Peyer's patch (tissue), 4 donors: ENCODE data around the gene PRICKLE3.

Experiments used
- POLR2A ChIP-seq, 2 donors: fragments of 450-650 bp; IDR thresholded peaks; one replicate each; pipeline ENCODE4 v1.5.1; 2017; ENCODE audit warnings: antibody characterized with exemption in 2 of 2, mild to moderate bottlenecking in 2 of 2, moderate library complexity in 2 of 2
- TF ChIP-seq, protein P1 (sequence below), 6 experiments: fragments of 450-650 bp in 4 of 6; fragments of 200-600 bp in 2 of 6; sonication (generic) in 1 of 6; IDR thresholded peaks; one replicate each; pipeline ENCODE4 v1.5.1; 2017 to 2019; ENCODE audit warnings: antibody characterized with exemption in 6 of 6, mild to moderate bottlenecking in 3 of 6, moderate library complexity in 1 of 6

DNA sequence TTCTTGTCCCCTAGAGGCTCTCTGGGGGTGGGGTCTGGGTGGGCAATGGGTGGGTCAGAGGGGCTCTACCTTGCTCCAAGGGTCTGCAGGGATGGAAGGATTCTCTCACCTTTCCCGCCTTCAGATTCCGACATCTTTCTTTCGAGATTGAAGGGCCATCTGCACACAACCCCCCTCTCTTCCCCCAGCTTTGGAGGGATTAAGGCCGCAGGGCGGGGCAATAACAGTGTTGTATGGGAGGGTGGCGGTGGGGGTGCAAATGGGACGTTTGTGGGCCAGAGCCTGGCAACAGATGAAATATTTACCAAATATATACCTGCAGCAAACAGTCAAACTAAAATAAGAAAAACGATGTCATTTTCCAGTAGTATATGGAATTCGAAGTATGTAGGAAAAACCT is 47.0 kb upstream of the PRICKLE3 start, which contains the start of gene CACNA1F:
- TF ChIP-seq, protein P1, sequence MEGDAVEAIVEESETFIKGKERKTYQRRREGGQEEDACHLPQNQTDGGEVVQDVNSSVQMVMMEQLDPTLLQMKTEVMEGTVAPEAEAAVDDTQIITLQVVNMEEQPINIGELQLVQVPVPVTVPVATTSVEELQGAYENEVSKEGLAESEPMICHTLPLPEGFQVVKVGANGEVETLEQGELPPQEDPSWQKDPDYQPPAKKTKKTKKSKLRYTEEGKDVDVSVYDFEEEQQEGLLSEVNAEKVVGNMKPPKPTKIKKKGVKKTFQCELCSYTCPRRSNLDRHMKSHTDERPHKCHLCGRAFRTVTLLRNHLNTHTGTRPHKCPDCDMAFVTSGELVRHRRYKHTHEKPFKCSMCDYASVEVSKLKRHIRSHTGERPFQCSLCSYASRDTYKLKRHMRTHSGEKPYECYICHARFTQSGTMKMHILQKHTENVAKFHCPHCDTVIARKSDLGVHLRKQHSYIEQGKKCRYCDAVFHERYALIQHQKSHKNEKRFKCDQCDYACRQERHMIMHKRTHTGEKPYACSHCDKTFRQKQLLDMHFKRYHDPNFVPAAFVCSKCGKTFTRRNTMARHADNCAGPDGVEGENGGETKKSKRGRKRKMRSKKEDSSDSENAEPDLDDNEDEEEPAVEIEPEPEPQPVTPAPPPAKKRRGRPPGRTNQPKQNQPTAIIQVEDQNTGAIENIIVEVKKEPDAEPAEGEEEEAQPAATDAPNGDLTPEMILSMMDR (IDR thresholded peaks at IDR 0.05), result no peak
- no peak for TF ChIP-seq POLR2A (IDR thresholded peaks at IDR 0.05)
